CD4-positive, alpha-beta memory T cell (primary cell): Measurements from ENCODE around the gene FLCN. TPM values are rescaled to one million over a fixed set of nuclear protein-coding genes. Genes with fewer than 3 reads are reported as not detected.

Source experiments
- CTCF ChIA-PET: fragments of 350-600 bp; sonication (Branson Sonifier 250); formaldehyde crosslinking; loops from one replicate; lab custom pipeline; 2021; ENCODE audit warnings: inconsistent platforms; ENCODE audit not compliant: partially characterized antibody; lab: Charles Lee
- POLR2A ChIA-PET: fragments of 350-600 bp; sonication (Branson Sonifier 250); formaldehyde crosslinking; loops from one replicate; lab custom pipeline; 2021; ENCODE audit not compliant: partially characterized antibody; lab: Charles Lee
- DNase-seq, 5 donors: peaks; one replicate each; pipeline versions ENCODE4 v3.0.0 to v3.0.0-alpha.2; 2020 to 2022; ENCODE audit warnings: mixed read lengths in 1 of 5
- H3K27ac ChIP-seq: one replicate; pipeline ENCODE4 v1.7.0; 2013; ENCODE audit warnings: low read depth, low read length
- H3K27me3 ChIP-seq: 2 replicates; pipeline ENCODE4 v1.7.0; 2013; ENCODE audit warnings: mild to moderate bottlenecking, low read length, moderate library complexity; ENCODE audit not compliant: insufficient read depth
- H3K36me3 ChIP-seq: 2 replicates; pipeline ENCODE4 v1.7.0; 2013; ENCODE audit warnings: mild to moderate bottlenecking, low read length, moderate library complexity; ENCODE audit not compliant: insufficient read depth
- H3K4me1 ChIP-seq: 2 replicates; pipeline ENCODE4 v1.7.0; 2013; ENCODE audit warnings: mild to moderate bottlenecking, low read length, moderate library complexity; ENCODE audit not compliant: insufficient read depth
- H3K4me3 ChIP-seq, 2 donors: one replicate each; pipeline ENCODE4 v1.7.0; 2013; ENCODE audit warnings: low read length in 2 of 2, mild to moderate bottlenecking in 1 of 2
- H3K9me3 ChIP-seq, 2 donors: one replicate each; pipeline ENCODE4 v1.7.0; 2013; ENCODE audit warnings: low read length in 2 of 2, control low read depth in 1 of 2; ENCODE audit not compliant: control insufficient read depth in 1 of 2
- H3K27ac Mint-ChIP-seq, 7 donors: one replicate each; pipeline ENCODE4 v1.8.0; 2020 to 2021; ENCODE audit warnings: mixed read lengths in 7 of 7, mild to moderate bottlenecking in 6 of 7, inconsistent platforms in 3 of 7, moderate library complexity in 3 of 7
- H3K27me3 Mint-ChIP-seq, 2 donors: one replicate each; pipeline ENCODE4 v1.8.0; 2020 to 2021; ENCODE audit warnings: mixed read lengths in 2 of 2
- H3K36me3 Mint-ChIP-seq, 2 donors: one replicate each; pipeline ENCODE4 v1.8.0; 2020 to 2021; ENCODE audit warnings: mixed read lengths in 2 of 2, inconsistent platforms in 1 of 2, mild to moderate bottlenecking in 1 of 2
- H3K4me1 Mint-ChIP-seq, 4 donors: one replicate each; pipeline ENCODE4 v1.8.0; 2020 to 2021; ENCODE audit warnings: mixed read lengths in 4 of 4, mild to moderate bottlenecking in 1 of 4
- H3K4me3 Mint-ChIP-seq, 8 donors: one replicate each; pipeline ENCODE4 v1.8.0; 2020 to 2021; ENCODE audit warnings: mixed read lengths in 8 of 8, mild to moderate bottlenecking in 7 of 8, moderate library complexity in 6 of 8, inconsistent platforms in 3 of 8
- H3K9me3 Mint-ChIP-seq, 8 donors: one replicate each; pipeline ENCODE4 v1.8.0; 2020 to 2021; ENCODE audit warnings: mixed read lengths in 8 of 8, mild to moderate bottlenecking in 5 of 8, inconsistent platforms in 3 of 8, moderate library complexity in 1 of 8
- intact Hi-C: fragments of 100-400 bp; cut with micrococcal nuclease; formaldehyde crosslinking; loops from one replicate; pipeline ENCODE4 v1.15.1; 2023
- polyA plus RNA-seq, 2 donors: library from polyadenylated mRNA; unstranded; fragments of 300-500 nt; fragmentation: Illumina TruSeq; gene quantifications; one replicate each; pipeline ENCODE4 v1.2.3, GENCODE V29; 2021
- total RNA-seq, 2 experiments: library from RNA; stranded (reverse); gene quantifications; one replicate each; pipeline ENCODE4 v1.2.3, GENCODE V29; 2021

Gene FLCN
- total and polyA plus RNA-seq, 4 experiments from 2014 or later, result 2.4 to 95.0 (median 49.8) TPM

DNA sequence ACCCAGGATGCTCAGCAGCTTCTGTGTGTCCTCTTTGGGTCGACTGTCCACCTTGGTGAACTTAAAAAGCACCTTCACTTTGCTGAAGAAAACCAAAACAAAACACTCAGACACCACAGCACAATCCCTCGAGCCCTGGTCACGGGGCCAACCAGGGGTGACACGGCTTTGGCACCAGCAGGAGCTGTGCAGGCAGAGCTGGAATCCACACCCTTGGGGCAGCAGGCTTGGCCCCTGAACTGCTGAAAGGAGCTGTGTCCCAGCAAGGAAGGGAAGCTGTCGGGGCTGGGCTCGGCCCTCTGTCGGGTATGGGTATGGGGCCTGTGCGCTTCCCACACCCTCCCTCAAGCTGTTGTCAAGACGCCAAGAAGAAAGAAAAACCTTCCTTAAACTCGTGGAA lies 23.2 kb downstream of the FLCN start:
- H3K27ac ChIP-seq, result no peak overlapping the region
- Mint-ChIP-seq H3K27ac (peak overlapping the region in 1 of 7 donors; percentile 10), H3K9me3 (no peaks in the 10 kb centered on the region), H3K4me3 (no peak overlapping the region), H3K27me3 (no peaks in the 10 kb centered on the region), H3K36me3 (peaks cover 33 to 47% of the 10 kb centered on the region in 2 donors), H3K4me1 (no peaks in the 10 kb centered on the region)
- no peaks in the 10 kb centered on the region for H3K27me3 ChIP-seq
- H3K4me3 ChIP-seq, result no peak overlapping the region
- DNase-seq, result no peak
- no peaks in the 10 kb centered on the region for H3K4me1 ChIP-seq
- ChIA-PET CTCF (no interaction called here), POLR2A (interaction anchor here (1.2 kb wide), 1 partner anchor 9 kb away, joined by 3 read pairs; no protein-coding TSS in a partner anchor)
- peaks cover 45% of the 10 kb centered on the region for H3K36me3 ChIP-seq
- H3K9me3 ChIP-seq, result no peaks in the 10 kb centered on the region
- intact Hi-C loops, result no loop called here

DNA sequence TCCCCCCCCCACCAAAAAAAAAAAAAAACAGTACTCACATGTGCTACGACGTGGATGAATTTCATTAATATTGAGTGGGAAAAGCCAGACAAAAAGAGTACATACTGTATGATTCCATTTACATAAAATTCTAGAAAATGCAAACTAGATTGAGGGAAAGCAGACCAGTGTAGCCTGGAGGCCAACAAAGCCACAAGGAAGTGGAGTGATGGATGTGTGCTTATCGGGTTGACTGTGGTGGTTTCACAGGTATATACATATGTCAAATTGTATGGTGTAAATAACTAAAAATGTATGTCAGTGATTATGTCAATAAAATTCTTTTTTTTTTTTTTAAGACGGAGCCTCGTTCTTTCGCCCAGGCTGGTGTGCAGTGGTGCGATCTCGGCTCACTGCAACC lies 29.0 kb downstream of the FLCN start:
- peak overlapping the region in 6 of 7 donors; percentile 48 to 97 (median 80) for H3K27ac Mint-ChIP-seq
- POLR2A ChIA-PET, result interaction anchor here (0.7 to 9.2 kb wide), 6 partner anchors 12 to 86 kb away, joined by 3 to 131 read pairs (median 4); partner anchors contain the start of gene FLCN
- Histone ChIP-seq H3K27ac (no peak overlapping the region), H3K4me3 (no peak overlapping the region), H3K27me3 (no peaks in the 10 kb centered on the region), H3K36me3 (peaks cover 6% of the 10 kb centered on the region), H3K9me3 (no peaks in the 10 kb centered on the region), H3K4me1 (peaks cover 28% of the 10 kb centered on the region)
- H3K4me1 Mint-ChIP-seq, result peaks cover 13 to 39% (median 28%) of the 10 kb centered on the region in 4 donors
- intact Hi-C loops, result loop anchor here (2.0 to 5.0 kb wide), 2 partner anchors 29 to 66 kb away; partner anchors contain the start of gene FLCN
- DNase-seq, result peak in 4 of 5 donors; percentile 15 to 50 (median 18)
- H3K4me3 Mint-ChIP-seq, result no peak overlapping the region
- CTCF ChIA-PET, result interaction anchor here (0.8 to 2.6 kb wide), 5 partner anchors 18 to 65 kb away, joined by 3 to 9 read pairs (median 3); no protein-coding TSS in a partner anchor
- H3K27me3 Mint-ChIP-seq, result no peaks in the 10 kb centered on the region
- no peaks in the 10 kb centered on the region for H3K9me3 Mint-ChIP-seq
- peaks cover 8 to 19% of the 10 kb centered on the region in 2 donors for H3K36me3 Mint-ChIP-seq

DNA sequence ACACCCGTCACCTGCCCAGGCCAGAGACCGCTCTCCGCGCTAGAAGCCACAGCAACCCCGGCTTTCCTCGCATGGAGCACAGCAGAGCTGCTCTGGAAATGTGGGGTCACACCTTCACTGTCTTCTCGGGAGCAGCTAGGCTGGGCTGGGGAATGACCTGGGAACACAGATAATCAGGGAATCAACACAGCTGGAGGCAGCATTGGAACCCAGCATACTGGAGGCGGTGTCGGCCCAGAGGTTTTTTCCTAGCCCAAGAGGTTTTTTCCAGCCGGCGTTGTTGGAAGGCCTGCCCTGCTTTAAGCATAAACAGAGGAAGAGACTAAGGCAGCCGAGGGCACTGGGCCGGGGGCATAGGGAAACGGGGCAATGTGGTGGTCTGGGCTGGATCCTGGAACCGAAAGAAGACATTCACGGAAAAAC lies 30.0 kb downstream of the FLCN start:
- Histone ChIP-seq H3K4me3 (no peak overlapping the region), H3K27ac (peak overlapping the region; percentile 72), H3K4me1 (peaks cover 28% of the 10 kb centered on the region), H3K9me3 (no peaks in the 10 kb centered on the region), H3K36me3 (peaks cover 13% of the 10 kb centered on the region), H3K27me3 (no peaks in the 10 kb centered on the region)
- no peak for DNase-seq
- Mint-ChIP-seq H3K9me3 (no peaks in the 10 kb centered on the region), H3K4me1 (peaks cover 13 to 44% (median 31%) of the 10 kb centered on the region in 4 donors), H3K4me3 (peak overlapping the region in 6 of 8 donors; percentile 45 to 69 (median 62)), H3K36me3 (peaks cover 12 to 21% of the 10 kb centered on the region in 2 donors), H3K27me3 (no peaks in the 10 kb centered on the region), H3K27ac (peak overlapping the region; percentile 85 to 97 (median 91))
- intact Hi-C loops, result loop anchor here (1.0 to 5.0 kb wide), 3 partner anchors 25 to 65 kb away; partner anchors contain the start of gene FLCN
- POLR2A ChIA-PET, result interaction anchor here (1.1 to 9.2 kb wide), 10 partner anchors 10 to 87 kb away, joined by 3 to 131 read pairs (median 4); partner anchors contain the start of gene FLCN
- CTCF ChIA-PET, result interaction anchor here (1.0 to 2.6 kb wide), 6 partner anchors 17 to 64 kb away, joined by 3 to 9 read pairs (median 4); no protein-coding TSS in a partner anchor

DNA sequence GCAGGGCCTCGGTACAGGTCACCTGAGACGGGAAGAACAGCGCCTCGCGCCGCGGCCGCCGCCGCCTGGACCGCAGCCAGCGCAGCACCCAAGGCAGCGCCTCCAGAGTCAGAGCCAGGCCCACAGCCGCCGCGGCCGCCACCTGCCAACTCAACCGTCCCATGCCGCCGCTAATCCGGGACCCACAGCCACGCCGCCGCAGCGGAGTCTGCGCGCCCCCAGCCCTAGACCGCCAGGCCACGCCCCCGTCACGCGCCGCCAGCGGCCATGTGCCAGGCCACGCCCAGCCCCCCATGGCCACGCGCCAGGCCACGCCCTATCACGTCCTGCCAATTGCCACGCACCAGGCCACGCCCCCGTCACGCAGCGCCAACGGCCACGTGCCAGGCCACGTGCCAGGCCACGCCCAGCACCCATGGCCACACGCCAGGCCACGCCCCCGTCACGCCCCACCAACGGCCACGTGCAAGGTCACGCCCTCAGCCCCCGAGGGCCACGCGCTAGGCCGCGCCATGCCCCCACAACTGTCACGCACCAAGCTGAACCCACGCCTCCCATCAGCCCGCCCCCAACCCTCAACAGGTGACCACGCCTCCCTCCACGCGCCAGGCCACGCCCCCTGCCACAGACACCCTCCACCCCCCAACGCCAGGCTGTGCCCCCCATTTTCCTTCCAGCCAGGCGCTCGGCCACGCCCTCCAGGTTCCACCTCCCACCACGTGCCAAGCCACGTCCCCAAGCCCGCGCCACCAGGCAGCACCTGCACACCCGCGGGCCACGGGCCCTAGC lies 30.6 kb downstream of the FLCN start, which contains the start of gene PLD6:
TSS of gene PLD6 (minus strand) at position 210 of the 789 bp plus-strand sequence. CDS start at position 163, 47 bp downstream.
- no peaks in the 10 kb centered on the region for H3K27me3 Mint-ChIP-seq
- H3K4me3 ChIP-seq, result peak within 1 kb of the TSS; percentile 61 to 72
- CTCF ChIA-PET, result interaction anchor here (1.0 to 2.6 kb wide), 6 partner anchors 17 to 64 kb away, joined by 3 to 9 read pairs (median 3); no protein-coding TSS in a partner anchor
- peak; percentile 94 to 95 (median 95) for DNase-seq
- no peaks in the 10 kb centered on the region for H3K27me3 ChIP-seq
- no peaks in the 10 kb centered on the region for H3K9me3 ChIP-seq
- peak within 1 kb of the TSS; percentile 85 to 94 (median 90) for H3K4me3 Mint-ChIP-seq
- peaks cover 28% of the 10 kb centered on the region for H3K4me1 ChIP-seq
- peak within 1 kb of the TSS; percentile 72 for H3K27ac ChIP-seq
- H3K36me3 ChIP-seq, result peaks cover 13% of the 10 kb centered on the region
- H3K27ac Mint-ChIP-seq, result peak within 1 kb of the TSS; percentile 91 to 97 (median 96)
- H3K36me3 Mint-ChIP-seq, result peaks cover 15 to 22% of the 10 kb centered on the region in 2 donors
- peaks cover 14 to 44% (median 31%) of the 10 kb centered on the region in 4 donors for H3K4me1 Mint-ChIP-seq
- intact Hi-C loops, result loop anchor here (1.0 to 5.0 kb wide), 3 partner anchors 24 to 64 kb away; partner anchors contain the start of gene FLCN
- POLR2A ChIA-PET, result interaction anchor here (0.9 to 9.2 kb wide), 14 partner anchors 10 to 218 kb away, joined by 3 to 131 read pairs (median 4); partner anchors contain the start of gene FLCN
- no peaks in the 10 kb centered on the region for H3K9me3 Mint-ChIP-seq

DNA sequence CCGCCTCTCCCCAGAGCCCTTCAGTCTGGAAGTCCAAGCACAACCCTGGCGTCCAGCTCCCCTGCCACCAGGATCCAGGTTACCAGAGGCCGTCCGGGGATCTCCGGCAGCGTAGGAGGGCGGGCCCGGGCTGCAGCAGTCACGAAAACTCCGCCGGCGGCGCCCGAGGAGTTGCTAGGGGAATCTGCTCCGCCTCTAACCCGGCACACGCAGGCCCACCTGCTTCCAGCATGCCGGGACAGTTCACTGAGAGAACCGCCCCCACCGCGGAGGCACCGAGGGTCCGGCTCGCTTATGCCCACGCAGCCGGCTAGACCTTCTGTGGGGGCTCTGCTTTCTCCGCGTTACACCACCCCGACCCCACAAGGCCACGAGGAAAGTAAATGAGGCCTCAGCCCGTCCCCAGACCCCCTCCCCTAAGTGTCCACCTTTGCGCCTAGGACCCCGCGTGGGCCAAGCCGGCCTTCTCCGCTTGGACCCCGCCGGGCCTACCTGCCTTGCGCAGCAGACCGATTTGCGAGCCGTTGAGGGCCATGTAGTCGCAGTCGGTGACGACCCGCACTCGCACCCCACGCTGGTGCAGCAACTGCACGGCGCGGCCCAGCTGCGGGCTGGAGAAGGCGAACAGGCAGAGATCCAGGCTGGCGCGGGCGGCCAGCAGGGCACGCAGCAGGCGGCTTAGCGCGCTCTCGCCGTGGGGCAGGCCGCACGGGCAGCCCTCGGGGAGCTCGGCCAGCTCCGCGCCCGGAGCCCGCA lies 31.4 kb downstream of the FLCN start:
- Mint-ChIP-seq H3K4me3 (peak overlapping the region; percentile 85 to 94 (median 90)), H3K4me1 (peaks cover 15 to 44% (median 31%) of the 10 kb centered on the region in 4 donors), H3K27me3 (no peaks in the 10 kb centered on the region), H3K27ac (peak overlapping the region; percentile 91 to 97 (median 96)), H3K36me3 (peaks cover 21 to 25% of the 10 kb centered on the region in 2 donors), H3K9me3 (no peaks in the 10 kb centered on the region)
- Histone ChIP-seq H3K4me1 (peaks cover 28% of the 10 kb centered on the region), H3K27me3 (no peaks in the 10 kb centered on the region), H3K36me3 (peaks cover 18% of the 10 kb centered on the region), H3K9me3 (no peaks in the 10 kb centered on the region), H3K27ac (peak overlapping the region; percentile 72), H3K4me3 (peak overlapping the region; percentile 61 to 72)
- ChIA-PET CTCF (interaction anchor here (0.8 to 1.3 kb wide), 3 partner anchors 17 to 62 kb away, joined by 3 read pairs; no protein-coding TSS in a partner anchor), POLR2A (interaction anchor here (0.9 to 9.2 kb wide), 11 partner anchors 9 to 217 kb away, joined by 3 to 131 read pairs (median 4); no protein-coding TSS in a partner anchor)
- peak; percentile 41 to 74 (median 52) for DNase-seq
- intact Hi-C loops, result loop anchor here (1.0 to 5.0 kb wide), 5 partner anchors 23 to 75 kb away; partner anchors contain the start of genes COPS3 and FLCN

DNA sequence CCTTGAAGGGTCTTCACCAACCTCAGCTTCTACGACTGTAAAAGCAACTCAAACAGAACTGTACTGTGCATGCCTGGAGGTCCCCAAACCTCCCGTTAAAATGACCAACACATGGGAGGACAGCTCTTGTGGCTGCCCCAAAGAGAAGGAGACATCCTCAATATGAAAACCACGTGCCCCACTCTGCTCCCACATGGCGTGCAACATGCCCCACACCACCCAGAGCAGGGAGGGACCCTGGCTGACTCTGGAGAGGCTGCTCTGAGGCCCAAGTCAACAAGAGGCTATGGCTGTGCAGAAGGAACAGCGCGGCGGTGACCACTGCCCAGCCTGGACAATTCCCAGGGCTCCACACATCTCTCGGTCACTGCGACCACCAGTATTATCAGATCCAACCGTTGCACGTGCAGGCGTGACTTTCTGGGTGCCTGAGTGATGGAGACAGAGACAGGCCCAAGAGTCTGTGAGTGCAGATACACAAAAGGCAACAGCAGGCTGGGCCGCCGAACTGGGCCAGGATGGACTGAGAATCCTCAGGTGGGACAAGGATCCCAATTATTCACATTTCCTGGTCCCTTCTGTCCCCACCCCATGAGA lies 32.2 kb downstream of the FLCN start:
- peaks cover 25 to 27% of the 10 kb centered on the region in 2 donors for H3K36me3 Mint-ChIP-seq
- peaks cover 28% of the 10 kb centered on the region for H3K4me1 ChIP-seq
- H3K4me3 ChIP-seq, result peak overlapping the region; percentile 61 to 72
- H3K36me3 ChIP-seq, result peaks cover 18% of the 10 kb centered on the region
- H3K27ac ChIP-seq, result peak overlapping the region; percentile 72
- H3K9me3 Mint-ChIP-seq, result no peaks in the 10 kb centered on the region
- no peaks in the 10 kb centered on the region for H3K27me3 Mint-ChIP-seq
- H3K27ac Mint-ChIP-seq, result peak overlapping the region; percentile 91 to 97 (median 96)
- H3K4me1 Mint-ChIP-seq, result peaks cover 15 to 50% (median 31%) of the 10 kb centered on the region in 4 donors
- no peak for DNase-seq
- CTCF ChIA-PET, result interaction anchor here (0.8 to 1.3 kb wide), 3 partner anchors 22 to 61 kb away, joined by 3 read pairs; no protein-coding TSS in a partner anchor
- H3K9me3 ChIP-seq, result no peaks in the 10 kb centered on the region
- intact Hi-C loops, result loop anchor here (2.0 to 5.0 kb wide), 3 partner anchors 28 to 76 kb away; partner anchors contain the start of gene COPS3
- POLR2A ChIA-PET, result interaction anchor here (1.5 to 9.2 kb wide), 5 partner anchors 8 to 79 kb away, joined by 5 to 131 read pairs (median 9); no protein-coding TSS in a partner anchor
- H3K27me3 ChIP-seq, result no peaks in the 10 kb centered on the region
- H3K4me3 Mint-ChIP-seq, result peak overlapping the region; percentile 85 to 94 (median 90)
